GM12872 (cell line): ENCODE measurements around the gene PRRC2B.

Experiments used
- TF ChIP-seq, protein P1 (sequence below): IDR thresholded peaks from 3 replicates; pipeline ENCODE4 v1.5.1; 2011; ENCODE audit warnings: low read depth, mild to moderate bottlenecking, low read length, moderate library complexity; ENCODE audit not compliant: insufficient read depth

Gene PRRC2B

GRCh38 chr9:131522257-131523085, 128.6 kb downstream of the PRRC2B start:
- TF ChIP-seq, protein P1, sequence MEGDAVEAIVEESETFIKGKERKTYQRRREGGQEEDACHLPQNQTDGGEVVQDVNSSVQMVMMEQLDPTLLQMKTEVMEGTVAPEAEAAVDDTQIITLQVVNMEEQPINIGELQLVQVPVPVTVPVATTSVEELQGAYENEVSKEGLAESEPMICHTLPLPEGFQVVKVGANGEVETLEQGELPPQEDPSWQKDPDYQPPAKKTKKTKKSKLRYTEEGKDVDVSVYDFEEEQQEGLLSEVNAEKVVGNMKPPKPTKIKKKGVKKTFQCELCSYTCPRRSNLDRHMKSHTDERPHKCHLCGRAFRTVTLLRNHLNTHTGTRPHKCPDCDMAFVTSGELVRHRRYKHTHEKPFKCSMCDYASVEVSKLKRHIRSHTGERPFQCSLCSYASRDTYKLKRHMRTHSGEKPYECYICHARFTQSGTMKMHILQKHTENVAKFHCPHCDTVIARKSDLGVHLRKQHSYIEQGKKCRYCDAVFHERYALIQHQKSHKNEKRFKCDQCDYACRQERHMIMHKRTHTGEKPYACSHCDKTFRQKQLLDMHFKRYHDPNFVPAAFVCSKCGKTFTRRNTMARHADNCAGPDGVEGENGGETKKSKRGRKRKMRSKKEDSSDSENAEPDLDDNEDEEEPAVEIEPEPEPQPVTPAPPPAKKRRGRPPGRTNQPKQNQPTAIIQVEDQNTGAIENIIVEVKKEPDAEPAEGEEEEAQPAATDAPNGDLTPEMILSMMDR, result no peak

GRCh38 chr9:131523086-131523388, 129.2 kb downstream of the PRRC2B start:
- TF ChIP-seq, protein P1, result no peak

DNA sequence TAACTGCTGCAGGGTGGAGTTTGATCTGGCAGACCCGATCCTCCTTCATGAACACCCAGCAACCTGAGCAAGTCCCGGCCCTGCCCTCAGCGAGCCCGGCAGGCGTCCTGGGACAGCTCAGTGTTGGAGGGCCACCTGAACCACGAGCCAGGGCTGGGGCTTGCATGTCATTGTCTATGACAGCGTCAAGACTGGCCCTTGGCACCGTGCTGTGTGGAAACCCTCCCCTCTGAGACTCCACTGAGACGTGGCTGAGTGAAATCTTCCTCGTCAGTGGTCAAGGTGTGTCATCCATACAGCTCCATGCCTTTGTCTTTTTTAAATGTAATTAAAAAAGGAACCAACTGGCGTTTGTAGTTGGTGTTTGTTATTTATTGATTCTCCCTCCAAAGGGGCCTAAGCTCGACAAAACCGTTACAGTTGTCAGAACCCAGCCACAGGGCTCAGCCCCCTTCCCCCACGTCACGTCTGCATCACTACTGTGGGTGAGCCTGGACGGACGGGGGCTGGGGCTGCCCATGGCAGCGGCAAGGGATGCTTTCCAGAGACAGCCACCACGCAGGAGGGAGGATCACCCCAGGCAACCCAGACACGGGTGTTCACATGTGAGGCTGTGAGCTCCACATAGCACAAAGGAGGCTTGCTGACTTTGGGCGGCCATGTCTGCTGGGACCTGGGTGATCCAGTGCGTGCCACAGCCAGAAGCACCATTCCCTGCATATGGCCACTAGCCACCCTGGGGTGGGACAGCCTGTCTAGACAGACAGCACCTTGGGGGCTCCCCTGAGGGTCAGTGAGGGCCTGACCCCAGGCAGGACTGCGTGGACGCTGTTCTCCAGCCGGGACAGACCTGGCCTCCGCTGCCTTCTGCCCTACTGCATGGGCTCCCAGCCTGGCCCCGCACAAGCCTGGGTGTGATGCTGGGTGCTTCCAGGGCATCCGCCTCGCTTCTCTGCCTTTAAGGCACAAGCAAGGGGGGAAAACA, 129.9 kb downstream of the PRRC2B start:
- TF ChIP-seq, protein P1, result no peak

DNA sequence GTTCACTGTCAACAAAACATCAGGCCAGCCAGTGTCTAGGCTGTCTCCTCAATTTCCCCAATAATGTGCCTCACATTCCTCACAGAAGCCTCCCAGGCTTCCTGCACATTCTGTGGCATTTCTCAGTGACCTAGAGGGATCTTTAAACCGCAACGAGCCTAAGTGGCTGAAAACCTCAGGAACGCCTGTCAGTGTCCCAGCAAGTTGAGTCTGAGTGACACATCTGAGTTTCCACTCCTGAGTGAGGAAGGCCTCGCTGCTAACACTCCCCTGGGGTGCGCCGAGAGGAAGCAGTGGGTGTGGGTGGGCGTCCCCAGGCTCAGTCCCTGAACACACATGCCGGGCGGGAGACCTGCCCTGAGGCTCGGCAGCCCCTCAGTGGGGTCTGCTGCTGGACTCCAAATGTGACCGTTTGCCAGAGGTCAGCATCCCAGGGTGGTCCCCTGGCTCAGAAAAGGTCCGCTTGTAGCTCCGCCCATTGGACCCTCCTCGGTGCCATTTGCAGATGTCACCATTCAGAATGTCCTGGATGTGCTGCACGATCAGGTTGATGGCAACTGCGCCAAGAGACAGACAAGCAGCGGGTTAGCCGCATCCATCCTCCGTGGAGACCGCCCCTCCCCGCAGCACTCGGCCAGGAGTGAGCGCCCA, 130.9 kb downstream of the PRRC2B start:
- TF ChIP-seq, protein P1, result no peak

GRCh38 chr9:131525643-131526565, 132.0 kb downstream of the PRRC2B start:
- TF ChIP-seq, protein P1, result no peak

GRCh38 chr9:131528186-131528585, 134.3 kb downstream of the PRRC2B start:
- TF ChIP-seq, protein P1, result no peak
